Measurements from ENCODE around the gene RBL1. TPM values are rescaled to one million over a fixed set of nuclear protein-coding genes. Genes with fewer than 3 reads are reported as not detected.
"Not testable (repeated sequence)": the region's sequence is repeated elsewhere in the genome, so short reads cannot be mapped to it uniquely, and the experiment has no call there.

Gene RBL1
- total RNA-seq, 1 experiment from 2014 or later = 43.6 TPM

- Histone ChIP-seq H3K4me1 (no peaks in the 10 kb centered on the region), H3K27me3 (peaks cover 3% of the 10 kb centered on the region; the same call in 1 of the 2 replicates), H3K36me3 (peaks cover 2% of the 10 kb centered on the region; the same call in 1 of the 2 replicates), H3K9me3 (replicated peaks) (no peaks in the 10 kb centered on the region), H3K4me3 (no peak overlapping the region), H3K27ac (no peak overlapping the region)
- no peak for DNase-seq
Measured at GRCh38 chr20:37108676-37109075, 12.9 kb upstream of the RBL1 start.

GRCh38 chr20:37102571-37102970, 6.8 kb upstream of the RBL1 start:
- Histone ChIP-seq H3K4me3 (no peak overlapping the region), H3K27me3 (peaks cover 3% of the 10 kb centered on the region; the same call in 1 of the 2 replicates), H3K36me3 (peaks cover under 1% of the 10 kb centered on the region; the same call in 1 of the 2 replicates), H3K27ac (no peak overlapping the region), H3K9me3 (replicated peaks) (no peaks in the 10 kb centered on the region), H3K4me1 (no peaks in the 10 kb centered on the region)
- no peak for DNase-seq

- Histone ChIP-seq H3K4me3 (peak overlapping the region; percentile 79), H3K4me1 (peaks cover 9% of the 10 kb centered on the region; the same call in 1 of the 2 replicates), H3K27ac (peak overlapping the region; percentile 99), H3K27me3 (no peaks in the 10 kb centered on the region), H3K36me3 (peaks cover 9% of the 10 kb centered on the region), H3K9me3 (replicated peaks) (no peaks in the 10 kb centered on the region)
- DNase-seq = peak; percentile 58 to 71
Measured at GRCh38 chr20:37096415-37097041, 731 bp upstream of the RBL1 start.

GRCh38 chr20:37095108-37095598, 644 bp downstream of the RBL1 start:
- Histone ChIP-seq H3K36me3 (peaks cover 17% of the 10 kb centered on the region), H3K9me3 (replicated peaks) (no peaks in the 10 kb centered on the region), H3K27me3 (no peaks in the 10 kb centered on the region), H3K27ac (peak overlapping the region; percentile 99), H3K4me3 (peak overlapping the region; percentile 79), H3K4me1 (peaks cover 9% of the 10 kb centered on the region; the same call in 1 of the 2 replicates)
- DNase-seq = no peak

- no peak overlapping the region for H3K27ac ChIP-seq
- H3K27me3 ChIP-seq = no peaks in the 10 kb centered on the region
- H3K36me3 ChIP-seq = peaks cover 60% of the 10 kb centered on the region
Measured at GRCh38 chr20:37090407-37090806, 5.4 kb downstream of the RBL1 start.

GRCh38 chr20:37081717-37082289, 14.0 kb downstream of the RBL1 start:
- DNase-seq = peak in 1 of 2 experiments; percentile 21
- H3K9me3 ChIP-seq (replicated peaks) = no peaks in the 10 kb centered on the region
- no peak overlapping the region for H3K4me3 ChIP-seq
- no peaks in the 10 kb centered on the region for H3K27me3 ChIP-seq
- no peak overlapping the region for H3K27ac ChIP-seq
- H3K4me1 ChIP-seq = no peaks in the 10 kb centered on the region
- H3K36me3 ChIP-seq = peaks cover 61% of the 10 kb centered on the region

More at GRCh38 chr20:37090407-37090806, 5.4 kb downstream of the RBL1 start:
- no peaks in the 10 kb centered on the region for H3K9me3 ChIP-seq (replicated peaks)
- peaks cover 9% of the 10 kb centered on the region; the same call in 1 of the 2 replicates for H3K4me1 ChIP-seq
- no peak for DNase-seq
- H3K4me3 ChIP-seq = no peak overlapping the region

GRCh38 chr20:37077009-37077408, 18.8 kb downstream of the RBL1 start:
- Histone ChIP-seq H3K4me3 (no peak overlapping the region), H3K27ac (no peak overlapping the region), H3K27me3 (no peaks in the 10 kb centered on the region), H3K36me3 (peaks cover 53% of the 10 kb centered on the region), H3K4me1 (no peaks in the 10 kb centered on the region; the same call in 1 of the 2 replicates), H3K9me3 (replicated peaks) (peaks cover 7% of the 10 kb centered on the region; the same call in 1 of the 2 replicates)
- DNase-seq = no peak

- Histone ChIP-seq H3K27me3 (no peaks in the 10 kb centered on the region), H3K9me3 (replicated peaks) (peaks cover 7% of the 10 kb centered on the region; the same call in 1 of the 2 replicates), H3K4me3 (no peak overlapping the region), H3K27ac (no peak overlapping the region), H3K36me3 (peaks cover 56% of the 10 kb centered on the region), H3K4me1 (no peaks in the 10 kb centered on the region; the same call in 1 of the 2 replicates)
- DNase-seq = no peak
Measured at GRCh38 chr20:37075932-37076685, 19.7 kb downstream of the RBL1 start.

GRCh38 chr20:37072293-37073196, 23.3 kb downstream of the RBL1 start:
- no peak for DNase-seq
- Histone ChIP-seq H3K27me3 (no peaks in the 10 kb centered on the region), H3K9me3 (replicated peaks) (peaks cover 7% of the 10 kb centered on the region; the same call in 1 of the 2 replicates), H3K4me3 (no peak overlapping the region), H3K27ac (no peak overlapping the region), H3K4me1 (no peaks in the 10 kb centered on the region; the same call in 1 of the 2 replicates), H3K36me3 (peaks cover 60% of the 10 kb centered on the region)

GRCh38 chr20:37071481-37071911, 24.3 kb downstream of the RBL1 start:
- no peak for DNase-seq

GRCh38 chr20:37069563-37069962, 26.2 kb downstream of the RBL1 start:
- H3K4me1 ChIP-seq; H3K4me3 ChIP-seq; H3K27ac ChIP-seq; H3K9me3 ChIP-seq (replicated peaks); DNase-seq; H3K27me3 ChIP-seq: not testable (repeated sequence)
- H3K36me3 ChIP-seq = peaks cover 66% of the 10 kb centered on the region

More at GRCh38 chr20:37071481-37071911, 24.3 kb downstream of the RBL1 start:
- Histone ChIP-seq H3K27ac (no peak overlapping the region), H3K4me3 (no peak overlapping the region), H3K36me3 (peaks cover 65% of the 10 kb centered on the region), H3K9me3 (replicated peaks) (peaks cover 7% of the 10 kb centered on the region; the same call in 1 of the 2 replicates), H3K27me3 (no peaks in the 10 kb centered on the region), H3K4me1 (peaks cover 3% of the 10 kb centered on the region; the same call in 1 of the 2 replicates)

GRCh38 chr20:37066168-37066567, 29.6 kb downstream of the RBL1 start:
- no peak for DNase-seq
- H3K27me3 ChIP-seq = no peaks in the 10 kb centered on the region
- H3K9me3 ChIP-seq (replicated peaks) = no peaks in the 10 kb centered on the region
- H3K4me1 ChIP-seq = peaks cover 3% of the 10 kb centered on the region; the same call in 1 of the 2 replicates
- no peak overlapping the region for H3K4me3 ChIP-seq
- no peak overlapping the region for H3K27ac ChIP-seq
- peaks cover 60% of the 10 kb centered on the region for H3K36me3 ChIP-seq

GRCh38 chr20:37055276-37055675, 40.5 kb downstream of the RBL1 start:
- Histone ChIP-seq H3K27me3 (no peaks in the 10 kb centered on the region), H3K27ac (no peak overlapping the region), H3K9me3 (replicated peaks) (no peaks in the 10 kb centered on the region), H3K36me3 (peaks cover 88% of the 10 kb centered on the region), H3K4me1 (no peaks in the 10 kb centered on the region), H3K4me3 (no peak overlapping the region)
- DNase-seq = no peak

All from SJCRH30 (cell line).